Stomach (tissue), 4 donors: ENCODE results near the gene MYO16.

Experiments used
- CTCF ChIP-seq, 7 experiments: fragments of 450-650 bp in 4 of 7; fragments of 200-600 bp in 3 of 7; sonication (generic) in 3 of 7; IDR thresholded peaks; one replicate each; pipeline ENCODE4 v1.5.1; 2016 to 2019; ENCODE audit warnings: antibody characterized with exemption in 7 of 7, control low read depth in 2 of 7, mild to moderate bottlenecking in 1 of 7
- POLR2A ChIP-seq, 4 donors: fragments of 450-650 bp; IDR thresholded peaks; one replicate each; pipeline ENCODE4 v1.6.1; 2016; ENCODE audit warnings: antibody characterized with exemption in 4 of 4, control low read depth in 2 of 4, mild to moderate bottlenecking in 1 of 4, moderate library complexity in 1 of 4

- no peak for TF ChIP-seq CTCF (IDR thresholded peaks at IDR 0.05)
- TF ChIP-seq POLR2A (IDR thresholded peaks at IDR 0.05): no peak
Observed at GRCh38 chr13:108632649-108633167, 3.3 kb downstream of the MYO16 start.
